HEK293 (cell line): Measurements from ENCODE around the gene GAL3ST2.

Experiments used
- CTCF ChIA-PET: fragments of 350-600 bp; formaldehyde crosslinking; extraction: SDS; loops from one replicate; lab custom pipeline; 2021; ENCODE audit warnings: antibody characterized with exemption; lab: Yijun Ruan, JAX
- POLR2A ChIA-PET: fragments of 300-600 bp; formaldehyde crosslinking; extraction: SDS; loops from one replicate; lab custom pipeline; 2020; ENCODE audit warnings: antibody characterized with exemption, inconsistent platforms; lab: Yijun Ruan, JAX
- H3K27ac ChIP-seq: fragments of 200-500 bp; sonication (Bioruptor generic); 2 replicates; pipeline ENCODE4 v1.5.1; 2014; ENCODE audit warnings: low read depth, low read length, control low read depth, inconsistent platforms; ENCODE audit errors: extremely low read depth
- H3K36me3 ChIP-seq, 2 experiments: fragments of 200-500 bp in 1 of 2; sonication (Bioruptor generic) in 1 of 2; 1 replicate in 1 of 2; 2 replicates in 1 of 2; pipeline ENCODE4 v1.5.1; 2014 to 2017; ENCODE audit warnings: inconsistent platforms in 2 of 2, low read length in 2 of 2; ENCODE audit not compliant: control insufficient read depth in 2 of 2, insufficient read depth in 1 of 2
- H3K4me1 ChIP-seq: fragments of 200-500 bp; sonication (Bioruptor generic); 2 replicates; pipeline ENCODE4 v1.5.1; 2014; ENCODE audit warnings: mild to moderate bottlenecking, low read length, inconsistent platforms; ENCODE audit not compliant: control insufficient read depth, insufficient read depth
- H3K4me3 ChIP-seq: 2 replicates; pipeline ENCODE4 v1.5.1; 2011; ENCODE audit warnings: low read depth, mild to moderate bottlenecking, control low read depth, low read length, moderate library complexity
- H3K9me3 ChIP-seq: fragments of 200-500 bp; sonication (Bioruptor generic); 2 replicates; pipeline ENCODE4 v1.5.1; 2014; ENCODE audit warnings: low read depth, low read length, inconsistent platforms; ENCODE audit not compliant: control insufficient read depth, insufficient read depth
- GLIS2 ChIP-seq: fragments of 450-650 bp; formaldehyde crosslinking; IDR thresholded peaks from 2 replicates; pipeline ENCODE4 v1.5.1; 2016; ENCODE audit warnings: missing biosample characterization, missing genetic modification characterization
- KLF7 ChIP-seq: fragments of 450-650 bp; formaldehyde crosslinking; IDR thresholded peaks from 2 replicates; pipeline ENCODE4 v1.5.1; 2016; ENCODE audit warnings: missing biosample characterization, missing genetic modification characterization, borderline replicate concordance
- PRDM1 ChIP-seq: fragments of 450-650 bp; formaldehyde crosslinking; IDR thresholded peaks from 2 replicates; pipeline ENCODE4; 2016; ENCODE audit warnings: missing biosample characterization, missing genetic modification characterization
- SP3 ChIP-seq: fragments of 450-650 bp; formaldehyde crosslinking; IDR thresholded peaks from 2 replicates; pipeline ENCODE4 v1.5.1; 2016; ENCODE audit warnings: missing biosample characterization, missing genetic modification characterization
- YY2 ChIP-seq: fragments of 450-650 bp; formaldehyde crosslinking; IDR thresholded peaks from 2 replicates; pipeline ENCODE4 v1.5.1; 2016; ENCODE audit warnings: missing biosample characterization, missing genetic modification characterization
- ZFP41 ChIP-seq: fragments of 450-650 bp; formaldehyde crosslinking; IDR thresholded peaks from 2 replicates; pipeline ENCODE4 v1.5.1; 2016; ENCODE audit warnings: missing biosample characterization, missing genetic modification characterization, borderline replicate concordance
- ZNF16 ChIP-seq: fragments of 450-650 bp; formaldehyde crosslinking; IDR thresholded peaks from 2 replicates; pipeline ENCODE4 v1.5.1; 2016; ENCODE audit warnings: low read depth, missing biosample characterization, missing genetic modification characterization
- ZNF202 ChIP-seq: fragments of 450-650 bp; formaldehyde crosslinking; IDR thresholded peaks from 2 replicates; pipeline ENCODE4 v1.5.1; 2016; ENCODE audit warnings: missing biosample characterization, missing genetic modification characterization, borderline replicate concordance
- ZNF214 ChIP-seq: fragments of 450-650 bp; formaldehyde crosslinking; IDR thresholded peaks from 2 replicates; pipeline ENCODE4 v1.5.1; 2017; ENCODE audit warnings: missing biosample characterization, mild to moderate bottlenecking, missing genetic modification characterization, borderline replicate concordance
- ZNF366 ChIP-seq: fragments of 450-650 bp; formaldehyde crosslinking; conservative IDR thresholded peaks from 2 replicates; pipeline ENCODE4 v1.5.1; 2016; ENCODE audit warnings: missing biosample characterization, missing genetic modification characterization
- ZNF510 ChIP-seq: fragments of 450-650 bp; formaldehyde crosslinking; IDR thresholded peaks from 2 replicates; pipeline ENCODE4 v1.5.1; 2018; ENCODE audit warnings: mild to moderate bottlenecking, missing genetic modification characterization, missing biosample characterization; ENCODE audit not compliant: insufficient replicate concordance
- ZNF530 ChIP-seq: fragments of 450-650 bp; formaldehyde crosslinking; IDR thresholded peaks from 2 replicates; pipeline ENCODE4 v1.5.1; 2016; ENCODE audit warnings: low read depth, missing biosample characterization, missing genetic modification characterization
- ZNF560 ChIP-seq: fragments of 450-650 bp; formaldehyde crosslinking; IDR thresholded peaks from 2 replicates; pipeline ENCODE4 v1.5.1; 2017; ENCODE audit warnings: missing biosample characterization, missing genetic modification characterization, borderline replicate concordance
- ZNF596 ChIP-seq: fragments of 450-650 bp; IDR thresholded peaks from 2 replicates; pipeline ENCODE4 v1.5.0; 2018; ENCODE audit warnings: missing biosample characterization, mild to moderate bottlenecking, missing genetic modification characterization, moderate library complexity
- ZNF623 ChIP-seq: fragments of 450-650 bp; formaldehyde crosslinking; IDR thresholded peaks from 2 replicates; pipeline ENCODE4 v1.5.1; 2016; ENCODE audit warnings: missing biosample characterization, missing genetic modification characterization
- ZNF768 ChIP-seq: fragments of 450-650 bp; formaldehyde crosslinking; IDR thresholded peaks from 2 replicates; pipeline ENCODE4 v1.5.1; 2018; ENCODE audit warnings: missing biosample characterization, mild to moderate bottlenecking, missing genetic modification characterization
- ZXDB ChIP-seq: fragments of 450-650 bp; formaldehyde crosslinking; IDR thresholded peaks from 2 replicates; pipeline ENCODE4 v1.5.1; 2016; ENCODE audit warnings: missing biosample characterization, missing genetic modification characterization
- TF ChIP-seq, protein P1 (sequence below): fragments of 450-650 bp; IDR thresholded peaks from 2 replicates; pipeline ENCODE4 v1.5.1; 2018; ENCODE audit warnings: missing biosample characterization, missing genetic modification characterization
- TF ChIP-seq, protein P2 (sequence below): fragments of 450-650 bp; formaldehyde crosslinking; IDR thresholded peaks from 2 replicates; pipeline ENCODE4 v1.5.1; 2016; ENCODE audit warnings: missing biosample characterization, missing genetic modification characterization
- TF ChIP-seq, protein P3 (sequence below): fragments of 450-650 bp; formaldehyde crosslinking; IDR thresholded peaks from 2 replicates; pipeline ENCODE4 v1.5.1; 2017; ENCODE audit warnings: missing biosample characterization, missing genetic modification characterization

Gene GAL3ST2

DNA sequence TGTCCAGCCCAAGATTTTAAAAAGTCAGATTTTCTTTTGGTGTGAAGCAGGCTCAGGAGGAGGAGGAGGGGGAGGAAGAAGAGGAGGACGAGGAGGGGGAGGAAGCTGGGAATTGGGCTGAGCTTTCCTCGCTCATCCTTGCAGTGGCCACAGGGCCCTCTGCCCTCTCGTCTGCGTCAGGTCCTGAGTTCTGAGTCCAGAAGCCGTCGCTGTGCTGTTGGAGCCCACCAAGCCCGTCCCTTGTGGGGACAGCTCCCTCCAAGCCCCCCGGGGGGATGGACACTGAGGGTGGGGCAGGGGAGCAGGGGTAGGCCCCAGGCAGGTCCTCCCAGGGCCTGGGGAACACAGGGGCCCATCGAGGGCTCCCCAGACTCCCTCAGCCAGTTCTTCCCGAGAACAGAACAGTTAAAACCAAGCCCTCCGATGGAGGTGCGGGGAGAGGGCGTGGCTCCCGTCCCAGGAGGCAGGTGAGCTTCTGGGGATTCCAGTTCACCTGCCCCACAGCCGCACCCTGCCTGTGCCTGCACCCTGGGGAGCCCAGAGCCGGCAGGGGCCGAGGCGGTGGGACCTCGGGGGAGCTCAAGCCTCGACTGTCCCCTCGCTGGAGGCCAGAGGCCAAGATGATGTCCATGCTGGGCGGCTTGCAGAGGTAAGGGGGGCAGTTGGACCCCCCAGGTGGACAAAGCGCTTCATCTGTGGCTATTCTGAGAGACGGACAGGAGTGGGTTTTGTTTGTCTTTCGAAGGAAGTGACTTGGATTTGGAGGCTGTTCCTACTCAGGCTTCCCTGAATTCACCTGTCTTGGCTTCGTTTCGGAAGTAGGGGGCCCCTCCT lies at the start of gene GAL3ST2:
Gene GAL3ST2, plus strand, starts transcription at position 487 of the 834 bp plus-strand sequence. Its CDS starts 134 bp downstream, at position 621.
- POLR2A ChIA-PET = no interaction called here
- Histone ChIP-seq H3K4me1 (no peaks in the 10 kb centered on the region), H3K9me3 (no peaks in the 10 kb centered on the region), H3K27ac (no peak within 1 kb of the TSS), H3K4me3 (no peak within 1 kb of the TSS), H3K36me3 (no peaks in the 10 kb centered on the region)
- CTCF ChIA-PET = interaction anchor here (0.6 kb wide), 1 partner anchor 1459 kb away, joined by 4 read pairs; no protein-coding TSS in a partner anchor
- TF ChIP-seq, protein P1, sequence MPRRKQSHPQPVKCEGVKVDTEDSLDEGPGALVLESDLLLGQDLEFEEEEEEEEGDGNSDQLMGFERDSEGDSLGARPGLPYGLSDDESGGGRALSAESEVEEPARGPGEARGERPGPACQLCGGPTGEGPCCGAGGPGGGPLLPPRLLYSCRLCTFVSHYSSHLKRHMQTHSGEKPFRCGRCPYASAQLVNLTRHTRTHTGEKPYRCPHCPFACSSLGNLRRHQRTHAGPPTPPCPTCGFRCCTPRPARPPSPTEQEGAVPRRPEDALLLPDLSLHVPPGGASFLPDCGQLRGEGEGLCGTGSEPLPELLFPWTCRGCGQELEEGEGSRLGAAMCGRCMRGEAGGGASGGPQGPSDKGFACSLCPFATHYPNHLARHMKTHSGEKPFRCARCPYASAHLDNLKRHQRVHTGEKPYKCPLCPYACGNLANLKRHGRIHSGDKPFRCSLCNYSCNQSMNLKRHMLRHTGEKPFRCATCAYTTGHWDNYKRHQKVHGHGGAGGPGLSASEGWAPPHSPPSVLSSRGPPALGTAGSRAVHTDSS (tag by site-specific recombination) = peak; percentile 52
- TF ChIP-seq, protein P2, sequence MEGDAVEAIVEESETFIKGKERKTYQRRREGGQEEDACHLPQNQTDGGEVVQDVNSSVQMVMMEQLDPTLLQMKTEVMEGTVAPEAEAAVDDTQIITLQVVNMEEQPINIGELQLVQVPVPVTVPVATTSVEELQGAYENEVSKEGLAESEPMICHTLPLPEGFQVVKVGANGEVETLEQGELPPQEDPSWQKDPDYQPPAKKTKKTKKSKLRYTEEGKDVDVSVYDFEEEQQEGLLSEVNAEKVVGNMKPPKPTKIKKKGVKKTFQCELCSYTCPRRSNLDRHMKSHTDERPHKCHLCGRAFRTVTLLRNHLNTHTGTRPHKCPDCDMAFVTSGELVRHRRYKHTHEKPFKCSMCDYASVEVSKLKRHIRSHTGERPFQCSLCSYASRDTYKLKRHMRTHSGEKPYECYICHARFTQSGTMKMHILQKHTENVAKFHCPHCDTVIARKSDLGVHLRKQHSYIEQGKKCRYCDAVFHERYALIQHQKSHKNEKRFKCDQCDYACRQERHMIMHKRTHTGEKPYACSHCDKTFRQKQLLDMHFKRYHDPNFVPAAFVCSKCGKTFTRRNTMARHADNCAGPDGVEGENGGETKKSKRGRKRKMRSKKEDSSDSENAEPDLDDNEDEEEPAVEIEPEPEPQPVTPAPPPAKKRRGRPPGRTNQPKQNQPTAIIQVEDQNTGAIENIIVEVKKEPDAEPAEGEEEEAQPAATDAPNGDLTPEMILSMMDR (tag by site-specific recombination) = no peak

DNA sequence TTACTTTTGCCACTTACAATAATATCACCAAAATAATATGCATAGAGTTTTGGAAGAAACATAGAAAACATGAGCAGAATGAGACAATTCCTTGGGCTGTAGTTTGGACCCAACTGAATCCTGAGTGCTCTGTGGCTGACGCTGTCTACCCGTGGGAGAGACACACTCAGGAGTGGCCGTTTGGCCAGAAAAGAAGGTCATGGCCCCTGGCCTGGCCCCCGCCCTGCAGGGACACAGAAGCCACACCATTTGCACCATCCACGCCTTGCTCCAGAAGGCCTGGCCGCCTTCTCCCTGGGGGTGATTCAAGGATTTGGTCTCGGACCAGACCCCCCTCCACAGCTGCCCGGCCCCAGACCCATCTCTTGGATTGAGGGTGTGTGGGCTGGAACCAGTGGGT lies 48.6 kb upstream of the GAL3ST2 start:
- ChIA-PET POLR2A (no interaction called here), CTCF (no interaction called here)
- no peak overlapping the region for H3K4me3 ChIP-seq
- no peaks in the 10 kb centered on the region for H3K4me1 ChIP-seq
- peaks cover 0 to 36% of the 10 kb centered on the region in 2 experiments; a peak in 1 of 3 replicates for H3K36me3 ChIP-seq
- no peak overlapping the region for H3K27ac ChIP-seq
- TF ChIP-seq, protein P3, sequence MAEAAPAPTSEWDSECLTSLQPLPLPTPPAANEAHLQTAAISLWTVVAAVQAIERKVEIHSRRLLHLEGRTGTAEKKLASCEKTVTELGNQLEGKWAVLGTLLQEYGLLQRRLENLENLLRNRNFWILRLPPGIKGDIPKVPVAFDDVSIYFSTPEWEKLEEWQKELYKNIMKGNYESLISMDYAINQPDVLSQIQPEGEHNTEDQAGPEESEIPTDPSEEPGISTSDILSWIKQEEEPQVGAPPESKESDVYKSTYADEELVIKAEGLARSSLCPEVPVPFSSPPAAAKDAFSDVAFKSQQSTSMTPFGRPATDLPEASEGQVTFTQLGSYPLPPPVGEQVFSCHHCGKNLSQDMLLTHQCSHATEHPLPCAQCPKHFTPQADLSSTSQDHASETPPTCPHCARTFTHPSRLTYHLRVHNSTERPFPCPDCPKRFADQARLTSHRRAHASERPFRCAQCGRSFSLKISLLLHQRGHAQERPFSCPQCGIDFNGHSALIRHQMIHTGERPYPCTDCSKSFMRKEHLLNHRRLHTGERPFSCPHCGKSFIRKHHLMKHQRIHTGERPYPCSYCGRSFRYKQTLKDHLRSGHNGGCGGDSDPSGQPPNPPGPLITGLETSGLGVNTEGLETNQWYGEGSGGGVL (tag by site-specific recombination) = no peak
- TF ChIP-seq ZFP41 (no peak), ZNF510 (tag by site-specific recombination) (no peak), ZNF214 (no peak), KLF7 (tag by site-specific recombination) (no peak), ZNF530 (tag by site-specific recombination) (no peak), ZNF16 (tag by site-specific recombination) (no peak), YY2 (tag by site-specific recombination) (no peak), ZNF202 (tag by site-specific recombination) (no peak), GLIS2 (no peak), ZNF623 (tag by site-specific recombination) (no peak), ZNF768 (tag by site-specific recombination) (no peak), PRDM1 (tag by site-specific recombination) (no peak), ZXDB (tag by site-specific recombination) (no peak), ZNF596 (tag by site-specific recombination) (no peak), SP3 (tag by site-specific recombination) (no peak), ZNF366 (tag by site-specific recombination) (no peak), ZNF560 (no peak)
- H3K9me3 ChIP-seq = no peaks in the 10 kb centered on the region
